NB4 (cell line): ENCODE measurements around the gene SH3PXD2A.
A peak's percentile ranks its signal among the peaks of the same experiment; 100 is the strongest.

ENCODE experiments used
- DNase-seq: peaks from one replicate; pipeline ENCODE4 v3.0.0; 2010; ENCODE audit warnings: low read depth
- H3K4me3 ChIP-seq: one replicate; pipeline ENCODE4 v1.5.1; 2011; ENCODE audit warnings: mild to moderate bottlenecking, low read depth, low read length, moderate library complexity
- MYC ChIP-seq: IDR thresholded peaks from 2 replicates; pipeline ENCODE4 v1.6.1; 2011; ENCODE audit warnings: low read depth, low read length
- POLR2A ChIP-seq: IDR thresholded peaks from 2 replicates; pipeline ENCODE4 v1.6.1; 2011; ENCODE audit warnings: mild to moderate bottlenecking; ENCODE audit not compliant: insufficient read length; ENCODE audit errors: extremely low read depth
- TF ChIP-seq, protein P1 (sequence below): IDR thresholded peaks from one replicate; pipeline ENCODE4 v1.5.1; 2012; ENCODE audit warnings: low read depth, low read length
- TF ChIP-seq, protein P2 (sequence below): IDR thresholded peaks from 2 replicates; pipeline ENCODE4 v1.6.1; 2011; ENCODE audit warnings: low read depth, low read length

SH3PXD2A gene

DNA sequence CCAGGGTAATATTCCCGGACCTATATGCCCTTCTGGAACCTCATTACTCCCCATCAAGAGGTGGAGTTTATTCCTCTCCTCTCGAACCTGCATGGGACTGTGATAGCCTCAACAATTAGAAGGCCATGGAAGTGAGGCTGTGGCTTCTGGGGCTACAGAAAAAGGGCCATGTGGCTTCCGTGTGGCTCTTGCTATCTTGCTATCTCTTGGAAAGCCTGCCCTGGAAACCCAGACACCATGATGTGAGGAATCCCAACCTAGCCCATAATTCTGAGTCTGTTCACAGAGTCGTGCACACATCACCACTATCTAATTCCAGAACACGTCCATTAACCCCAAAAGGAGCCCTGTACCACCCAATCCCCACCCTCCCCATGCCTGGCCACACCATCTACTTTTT lies 20.8 kb upstream of the SH3PXD2A start:
- DNase-seq = no peak
- TF ChIP-seq, protein P1, sequence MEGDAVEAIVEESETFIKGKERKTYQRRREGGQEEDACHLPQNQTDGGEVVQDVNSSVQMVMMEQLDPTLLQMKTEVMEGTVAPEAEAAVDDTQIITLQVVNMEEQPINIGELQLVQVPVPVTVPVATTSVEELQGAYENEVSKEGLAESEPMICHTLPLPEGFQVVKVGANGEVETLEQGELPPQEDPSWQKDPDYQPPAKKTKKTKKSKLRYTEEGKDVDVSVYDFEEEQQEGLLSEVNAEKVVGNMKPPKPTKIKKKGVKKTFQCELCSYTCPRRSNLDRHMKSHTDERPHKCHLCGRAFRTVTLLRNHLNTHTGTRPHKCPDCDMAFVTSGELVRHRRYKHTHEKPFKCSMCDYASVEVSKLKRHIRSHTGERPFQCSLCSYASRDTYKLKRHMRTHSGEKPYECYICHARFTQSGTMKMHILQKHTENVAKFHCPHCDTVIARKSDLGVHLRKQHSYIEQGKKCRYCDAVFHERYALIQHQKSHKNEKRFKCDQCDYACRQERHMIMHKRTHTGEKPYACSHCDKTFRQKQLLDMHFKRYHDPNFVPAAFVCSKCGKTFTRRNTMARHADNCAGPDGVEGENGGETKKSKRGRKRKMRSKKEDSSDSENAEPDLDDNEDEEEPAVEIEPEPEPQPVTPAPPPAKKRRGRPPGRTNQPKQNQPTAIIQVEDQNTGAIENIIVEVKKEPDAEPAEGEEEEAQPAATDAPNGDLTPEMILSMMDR = no peak
- TF ChIP-seq MYC (no peak), POLR2A (no peak)
- TF ChIP-seq, protein P2, sequence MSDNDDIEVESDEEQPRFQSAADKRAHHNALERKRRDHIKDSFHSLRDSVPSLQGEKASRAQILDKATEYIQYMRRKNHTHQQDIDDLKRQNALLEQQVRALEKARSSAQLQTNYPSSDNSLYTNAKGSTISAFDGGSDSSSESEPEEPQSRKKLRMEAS = no peak
- H3K4me3 ChIP-seq = no peak overlapping the region

DNA sequence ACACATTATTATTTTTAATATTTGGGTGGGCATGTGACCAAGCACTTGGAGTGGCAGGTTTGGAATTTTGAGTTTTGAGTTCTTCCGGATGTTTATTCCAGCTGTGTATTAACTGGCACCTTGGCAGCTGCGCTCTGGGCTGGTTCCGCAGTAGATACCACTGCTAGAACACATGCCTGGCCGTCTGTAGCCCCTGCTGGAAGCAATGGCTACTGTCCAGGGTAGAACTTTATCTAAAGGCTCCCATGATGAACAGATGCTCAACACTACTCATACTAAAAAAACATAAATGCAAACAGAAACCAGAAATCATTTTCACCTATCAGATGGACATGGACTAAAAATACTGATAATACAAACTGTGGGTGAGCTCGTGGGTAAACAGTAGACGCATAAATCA lies 19.4 kb upstream of the SH3PXD2A start:
- TF ChIP-seq, protein P1 = no peak
- TF ChIP-seq POLR2A = no peak
- TF ChIP-seq MYC = no peak
- TF ChIP-seq, protein P2 = no peak
- no peak overlapping the region for H3K4me3 ChIP-seq
- no peak for DNase-seq

DNA sequence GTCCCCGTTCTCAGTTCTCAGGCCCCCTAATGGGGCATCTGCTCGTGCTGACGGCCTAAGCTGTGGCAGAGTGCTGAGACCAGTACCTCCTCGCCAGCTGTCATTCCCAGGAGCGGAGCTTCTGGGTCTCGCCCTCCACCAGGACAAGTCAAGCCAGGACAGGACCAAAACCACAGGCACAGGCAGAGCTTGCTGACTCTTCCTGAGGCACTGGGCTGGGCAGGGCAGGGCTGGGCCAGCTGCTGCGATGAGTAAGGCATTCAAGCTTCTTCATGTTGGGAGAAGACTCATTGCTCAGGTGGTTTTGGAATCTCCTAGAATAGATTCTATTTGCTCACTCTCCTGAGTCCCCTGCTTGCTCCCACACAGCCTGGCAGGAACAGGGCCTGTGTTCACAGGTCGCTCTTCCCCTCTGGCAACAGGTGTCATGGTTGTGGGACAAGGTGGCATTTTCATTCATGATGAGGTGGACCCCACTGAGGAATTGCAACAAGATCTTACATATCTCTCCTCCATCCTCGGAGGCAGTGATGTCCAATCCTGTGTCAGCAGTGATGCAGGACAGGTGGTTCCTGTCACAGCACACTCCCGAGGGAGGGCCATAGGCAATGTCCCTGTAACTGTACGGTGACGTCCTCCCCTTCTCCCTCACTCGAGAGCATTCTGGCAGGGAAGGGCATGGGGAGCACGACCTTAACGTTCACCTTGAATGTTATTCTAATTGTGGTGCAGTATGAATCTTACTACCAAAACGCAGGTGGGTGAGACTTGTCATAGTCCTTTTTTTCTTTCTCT lies 17.0 kb upstream of the SH3PXD2A start:
- no peak overlapping the region for H3K4me3 ChIP-seq
- DNase-seq = no peak
- no peak for TF ChIP-seq POLR2A
- no peak for TF ChIP-seq MYC
- TF ChIP-seq, protein P2 = no peak
- TF ChIP-seq, protein P1 = no peak

DNA sequence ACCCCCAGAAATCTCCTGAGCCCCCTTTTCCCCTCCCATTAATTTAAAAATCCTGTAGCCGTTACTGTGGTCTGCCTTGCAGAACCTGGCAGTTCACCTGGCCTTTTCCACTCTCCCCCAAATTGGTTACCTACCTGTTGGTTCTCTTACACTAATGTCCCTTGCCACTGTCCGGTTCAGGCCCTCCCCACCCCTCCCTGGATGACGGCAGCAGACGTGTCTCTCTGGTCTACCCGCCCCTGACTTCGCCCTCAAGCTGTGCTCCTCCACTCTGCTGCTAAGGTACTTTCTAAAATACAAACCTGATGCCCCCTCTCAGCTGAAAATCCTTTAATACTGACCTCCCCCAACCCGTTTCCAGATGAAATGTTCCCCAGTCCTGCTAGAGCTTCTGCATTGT lies 15.6 kb upstream of the SH3PXD2A start:
- TF ChIP-seq, protein P1 = no peak
- TF ChIP-seq MYC (no peak), POLR2A (no peak)
- TF ChIP-seq, protein P2 = no peak
- no peak for DNase-seq
- H3K4me3 ChIP-seq = no peak overlapping the region

DNA sequence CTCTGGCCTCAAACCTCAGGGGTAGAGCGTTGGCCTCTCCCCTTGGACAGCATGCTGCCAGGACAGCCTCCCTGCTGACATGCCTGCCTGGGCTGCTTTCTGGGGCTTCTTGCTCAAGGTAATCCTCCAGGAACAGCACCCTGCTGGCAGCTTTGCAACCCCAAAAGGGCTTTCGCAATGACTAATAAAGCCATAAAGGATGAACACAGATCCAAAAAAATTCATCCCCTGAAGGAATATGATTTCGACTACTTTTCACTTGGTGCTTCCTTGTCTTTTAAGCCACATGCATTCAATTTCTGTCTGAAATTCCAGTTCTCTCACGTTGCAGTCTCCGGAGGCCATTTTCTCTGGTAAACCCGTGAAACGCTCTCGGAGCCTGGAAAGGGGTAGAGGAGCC lies 15.1 kb upstream of the SH3PXD2A start:
- peak; percentile 45 for DNase-seq
- no peak for TF ChIP-seq MYC
- TF ChIP-seq, protein P1 = no peak
- no peak overlapping the region for H3K4me3 ChIP-seq

DNA sequence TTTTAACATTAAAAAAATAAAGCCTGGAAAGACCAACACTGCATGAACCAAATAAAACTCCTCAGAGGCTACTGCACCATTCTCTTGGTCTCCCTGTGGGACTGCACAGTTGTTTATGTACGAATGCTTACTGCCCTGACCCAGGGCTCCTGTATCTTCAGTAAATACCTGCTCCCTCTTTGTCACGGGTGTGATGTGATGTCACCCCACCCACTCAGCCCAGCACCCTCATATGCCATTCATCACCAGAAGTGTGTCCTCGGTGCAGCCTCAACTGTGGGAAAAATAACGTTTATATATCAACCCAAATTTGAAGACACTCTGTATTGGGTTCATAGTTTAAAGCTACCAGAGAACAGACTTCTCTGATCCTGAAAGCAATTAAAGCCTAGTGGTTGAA lies 14.0 kb upstream of the SH3PXD2A start:
- TF ChIP-seq, protein P1 = no peak
- TF ChIP-seq, protein P2 = no peak
- no peak for TF ChIP-seq POLR2A
- no peak for TF ChIP-seq MYC
- no peak for DNase-seq
- no peak overlapping the region for H3K4me3 ChIP-seq
